22Rv1 (cell line): ENCODE measurements around the gene GID4.

Experiments used
- ZFX ChIP-seq: fragments of 450-650 bp; IDR thresholded peaks from 2 replicates; pipeline ENCODE4 v1.6.1; 2017; ENCODE audit warnings: antibody characterized with exemption, borderline replicate concordance
- TF ChIP-seq, protein P1 (sequence below): fragments of 450-650 bp; IDR thresholded peaks from 2 replicates; pipeline ENCODE4 v1.5.1; 2017; ENCODE audit warnings: mild to moderate bottlenecking

DNA sequence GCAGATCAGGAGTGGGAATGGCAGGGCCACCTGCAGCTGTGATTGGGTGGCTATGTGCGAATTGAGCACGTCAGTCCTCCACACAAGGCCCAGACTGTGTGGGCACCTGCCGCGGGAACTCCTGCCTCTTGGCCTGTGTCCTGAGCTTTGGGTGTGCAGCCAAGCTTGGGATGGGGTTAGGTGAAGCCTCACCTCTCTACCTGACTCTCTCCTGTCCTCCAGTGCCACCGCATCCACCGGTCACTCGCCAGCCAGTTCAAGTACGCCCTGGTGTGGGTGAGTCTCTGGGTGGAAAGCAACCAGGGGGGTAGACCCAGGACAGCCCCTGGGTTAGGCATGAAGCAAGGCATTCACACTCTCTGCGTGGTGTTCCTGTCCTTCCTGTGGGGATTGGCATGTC is 67.0 kb downstream of the GID4 start:
- TF ChIP-seq, protein P1, sequence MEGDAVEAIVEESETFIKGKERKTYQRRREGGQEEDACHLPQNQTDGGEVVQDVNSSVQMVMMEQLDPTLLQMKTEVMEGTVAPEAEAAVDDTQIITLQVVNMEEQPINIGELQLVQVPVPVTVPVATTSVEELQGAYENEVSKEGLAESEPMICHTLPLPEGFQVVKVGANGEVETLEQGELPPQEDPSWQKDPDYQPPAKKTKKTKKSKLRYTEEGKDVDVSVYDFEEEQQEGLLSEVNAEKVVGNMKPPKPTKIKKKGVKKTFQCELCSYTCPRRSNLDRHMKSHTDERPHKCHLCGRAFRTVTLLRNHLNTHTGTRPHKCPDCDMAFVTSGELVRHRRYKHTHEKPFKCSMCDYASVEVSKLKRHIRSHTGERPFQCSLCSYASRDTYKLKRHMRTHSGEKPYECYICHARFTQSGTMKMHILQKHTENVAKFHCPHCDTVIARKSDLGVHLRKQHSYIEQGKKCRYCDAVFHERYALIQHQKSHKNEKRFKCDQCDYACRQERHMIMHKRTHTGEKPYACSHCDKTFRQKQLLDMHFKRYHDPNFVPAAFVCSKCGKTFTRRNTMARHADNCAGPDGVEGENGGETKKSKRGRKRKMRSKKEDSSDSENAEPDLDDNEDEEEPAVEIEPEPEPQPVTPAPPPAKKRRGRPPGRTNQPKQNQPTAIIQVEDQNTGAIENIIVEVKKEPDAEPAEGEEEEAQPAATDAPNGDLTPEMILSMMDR, result no peak
- TF ChIP-seq ZFX, result no peak
